SW 1271 (cell line): Measurements from ENCODE around the gene NFKBIA.
A peak's percentile ranks its signal among the peaks of the same experiment; 100 is the strongest.
"Not testable (repeated sequence)": the region's sequence is repeated elsewhere in the genome, so short reads cannot be mapped to it uniquely, and the experiment has no call there.

Source experiments
- DNase-seq, 2 experiments: peaks; one replicate each; lab custom pipeline; 2025; lab: John Stamatoyannopoulos, UW

Gene NFKBIA

DNA sequence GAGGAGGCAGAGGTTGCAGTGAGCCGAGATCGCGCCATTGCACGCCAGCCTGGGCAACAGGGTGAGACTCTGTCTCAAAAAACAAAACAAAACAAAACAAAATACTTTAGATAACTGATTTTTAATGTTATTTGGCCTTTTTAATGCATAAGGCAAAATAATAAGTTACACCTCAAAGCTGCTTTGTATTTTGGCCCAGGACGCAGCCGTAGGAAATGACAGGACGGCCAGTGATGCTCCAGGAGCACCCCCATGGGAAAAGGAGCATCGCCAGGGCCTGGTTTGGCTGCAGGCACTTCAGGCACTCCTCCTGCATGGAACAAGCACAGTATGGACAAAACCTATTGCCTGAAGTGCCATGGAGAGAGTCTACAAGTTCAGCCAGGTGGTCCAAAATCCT is 3.5 kb upstream of the NFKBIA start:
- no peak for DNase-seq

DNA sequence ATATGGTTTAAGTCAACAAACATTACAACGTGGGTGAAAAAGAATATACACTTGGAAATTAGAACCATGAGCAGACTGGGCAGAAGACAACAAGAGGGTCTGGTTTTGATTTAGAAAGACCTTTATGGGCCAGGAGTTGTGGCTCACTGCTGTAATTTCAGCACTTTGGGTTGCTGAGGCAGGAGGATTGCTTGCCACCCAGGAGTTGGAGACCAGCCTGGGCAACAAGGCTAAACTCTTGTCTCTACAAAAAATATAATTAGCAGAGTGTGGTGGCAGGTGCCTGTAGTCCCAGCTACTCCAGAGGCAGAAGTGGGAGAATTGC is 2.7 kb upstream of the NFKBIA start:
- no peak for DNase-seq

GRCh38 chr14:35406506-35407305 is 2.2 kb upstream of the NFKBIA start:
- DNase-seq = peak; percentile 55 to 81

GRCh38 chr14:35406090-35406489 is 1.5 kb upstream of the NFKBIA start:
- no peak for DNase-seq

GRCh38 chr14:35405304-35405996 is 901 bp upstream of the NFKBIA start:
- DNase-seq = no peak

DNA sequence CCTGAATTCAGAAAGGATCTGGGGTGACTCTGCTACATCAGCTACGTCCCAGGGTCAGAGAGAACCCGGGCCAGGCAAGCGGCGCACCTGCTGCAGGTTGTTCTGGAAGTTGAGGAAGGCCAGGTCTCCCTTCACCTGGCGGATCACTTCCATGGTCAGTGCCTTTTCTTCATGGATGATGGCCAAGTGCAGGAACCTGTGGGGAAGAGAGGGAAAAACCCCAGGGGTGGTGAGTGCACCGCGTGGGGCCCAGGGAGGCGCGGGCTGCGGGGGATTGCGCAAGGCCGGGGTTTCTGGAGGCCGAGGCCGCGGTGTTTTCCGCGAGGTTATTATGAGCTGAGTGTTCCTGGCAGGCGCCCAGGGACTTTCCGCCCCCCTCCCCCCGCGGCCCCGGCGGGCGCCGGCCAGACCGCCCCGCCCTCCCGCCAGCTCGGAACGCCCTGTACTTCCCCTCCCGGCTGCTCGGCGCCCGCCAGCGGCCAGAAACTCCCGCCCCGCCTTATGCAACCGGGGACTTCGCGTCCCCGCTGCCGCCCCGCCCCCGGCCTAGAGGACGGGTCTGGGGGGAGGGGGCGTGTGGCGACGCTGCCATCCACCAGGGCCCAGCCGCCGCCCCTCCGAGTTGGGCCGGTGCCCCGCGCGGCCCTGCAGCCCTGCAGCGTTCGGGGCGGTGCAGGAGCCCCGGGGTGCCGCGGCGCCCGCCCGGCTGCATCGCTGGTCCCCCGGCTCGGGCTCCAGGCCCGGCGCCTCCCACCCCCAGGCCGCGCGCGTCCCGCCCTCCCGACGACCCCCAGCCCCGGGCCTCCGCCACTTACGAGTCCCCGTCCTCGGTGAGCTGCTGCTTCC is 723 bp downstream of the NFKBIA start:
- peak; percentile 69 to 89 for DNase-seq

- no peak for DNase-seq
Measured at GRCh38 chr14:35403114-35403602, 1.4 kb downstream of the NFKBIA start.

GRCh38 chr14:35402323-35403113 is 2.0 kb downstream of the NFKBIA start:
- DNase-seq = peak in 1 of 2 experiments; percentile 29

GRCh38 chr14:35401422-35402265 is 2.9 kb downstream of the NFKBIA start:
- no peak for DNase-seq

DNA sequence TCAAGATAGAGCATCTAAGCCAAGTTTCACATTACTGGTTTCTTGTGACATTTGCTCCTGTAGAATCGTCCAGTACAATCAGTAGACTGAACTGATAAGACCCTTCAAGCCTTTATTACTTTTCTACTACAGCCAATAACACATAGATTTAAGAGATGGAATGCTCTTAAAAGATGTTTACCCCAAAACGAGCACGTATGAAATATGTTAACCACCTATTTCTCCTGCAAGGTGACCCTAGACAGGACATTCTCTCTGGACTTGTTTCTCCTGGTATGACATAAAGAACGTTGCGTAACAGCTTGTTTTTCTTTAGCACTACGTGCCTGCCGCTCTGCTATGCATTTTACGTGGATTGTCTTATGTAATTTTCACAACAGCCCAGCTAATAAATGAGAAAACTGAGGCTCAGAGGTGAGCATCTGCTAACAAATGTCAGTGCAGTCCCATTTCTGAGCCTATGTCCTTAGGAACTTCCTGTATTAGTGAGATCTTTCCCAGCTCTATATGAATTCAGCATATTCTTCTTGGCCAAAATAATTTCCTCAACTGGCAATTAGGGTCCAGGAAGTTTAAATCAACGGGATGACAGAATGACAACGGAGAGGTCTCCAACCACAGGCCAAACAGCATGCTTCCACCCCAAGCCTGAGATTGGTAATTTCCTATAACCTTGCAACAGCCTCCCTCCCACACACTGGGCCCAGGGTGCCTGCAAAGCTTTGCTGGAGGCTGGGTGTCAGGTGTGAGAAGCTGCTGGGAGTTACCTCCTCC is 3.7 kb downstream of the NFKBIA start:
- DNase-seq = no peak

- DNase-seq = no peak
Measured at GRCh38 chr14:35399083-35399937, 5.2 kb downstream of the NFKBIA start.

- DNase-seq = no peak
Measured at GRCh38 chr14:35398071-35398584, 6.4 kb downstream of the NFKBIA start.

- not testable (repeated sequence) for DNase-seq
Measured at GRCh38 chr14:35396610-35397009, 7.9 kb downstream of the NFKBIA start.

DNA sequence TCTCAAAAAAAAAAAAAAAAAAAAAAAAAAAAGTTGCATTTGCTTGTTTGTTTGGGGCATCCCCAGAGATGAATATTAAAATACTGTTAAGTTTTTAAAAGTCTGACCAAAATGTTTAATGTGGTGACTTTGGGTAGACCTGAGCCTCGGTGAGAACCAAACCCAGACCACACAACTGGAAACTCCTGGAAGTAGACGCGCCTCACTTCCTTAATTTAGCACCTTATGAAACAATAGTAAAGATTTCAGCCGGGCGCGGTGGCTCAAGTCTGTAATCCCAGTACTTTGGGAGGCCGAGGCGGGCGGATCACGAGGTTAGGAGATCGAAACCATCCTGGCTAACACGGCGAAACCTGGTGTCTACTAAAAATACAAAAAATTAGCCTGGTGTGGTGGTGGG is 9.3 kb downstream of the NFKBIA start:
- no peak for DNase-seq

DNA sequence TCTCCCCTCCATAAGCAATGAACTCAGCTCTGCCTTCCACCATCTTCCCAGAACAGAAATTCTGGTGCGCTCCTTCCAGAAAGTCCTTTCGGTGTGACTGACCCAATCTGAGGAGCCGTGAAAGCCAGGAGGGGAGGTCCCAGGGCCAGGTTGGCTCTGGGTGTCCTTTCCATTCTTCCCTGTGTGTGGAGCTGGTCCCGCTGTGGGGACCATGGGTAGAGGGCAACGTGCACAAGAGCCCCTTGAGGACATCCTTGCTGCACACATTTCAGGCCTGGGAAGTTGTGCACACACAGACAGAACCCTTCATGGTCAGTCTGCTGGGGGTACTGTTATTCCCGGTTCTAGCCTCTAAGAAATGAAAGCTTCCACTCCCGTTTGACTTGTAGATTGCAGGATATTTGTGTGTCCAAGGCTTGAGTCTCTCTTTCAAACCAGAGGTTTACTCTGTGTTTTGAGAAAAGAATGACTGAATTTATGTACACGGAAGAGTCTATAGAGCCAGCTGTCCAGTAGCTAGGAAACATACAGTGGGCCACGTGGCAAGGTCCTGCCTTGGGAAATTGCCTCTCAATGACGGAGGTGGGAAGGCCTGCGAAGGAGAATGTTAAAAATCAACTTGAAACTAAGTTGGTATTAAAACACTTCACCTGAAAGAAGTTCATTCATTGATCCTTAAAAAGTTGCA is 10.1 kb downstream of the NFKBIA start:
- DNase-seq = no peak

GRCh38 chr14:35393826-35394225 is 10.7 kb downstream of the NFKBIA start:
- DNase-seq = no peak

GRCh38 chr14:35392103-35392502 is 12.4 kb downstream of the NFKBIA start:
- DNase-seq = no peak

- DNase-seq = no peak
Measured at GRCh38 chr14:35391388-35391710, 13.2 kb downstream of the NFKBIA start.
